Sigmoid colon (tissue), 4 donors: Measurements from ENCODE around the gene TFR2.

ENCODE experiments used
- EP300 ChIP-seq, 4 donors: sonication (generic); formaldehyde crosslinking; IDR thresholded peaks; one replicate each; pipeline ENCODE4 v1.6.1; 2017; ENCODE audit warnings: antibody characterized with exemption in 4 of 4
- POLR2A ChIP-seq, 2 donors: fragments of 450-650 bp; IDR thresholded peaks; one replicate each; pipeline ENCODE4 v1.6.1; 2016; ENCODE audit warnings: antibody characterized with exemption in 2 of 2, mild to moderate bottlenecking in 2 of 2, moderate library complexity in 2 of 2
- POLR2AphosphoS5 ChIP-seq, 4 donors: sonication (generic); formaldehyde crosslinking; IDR thresholded peaks; one replicate each; pipeline ENCODE4 v1.6.1; 2017; ENCODE audit warnings: antibody characterized with exemption in 4 of 4
- TF ChIP-seq, protein P1 (sequence below), 4 experiments: fragments of 450-650 bp in 3 of 4; fragments of 200-600 bp in 1 of 4; IDR thresholded peaks; one replicate each; pipeline ENCODE4 v1.5.1; 2016 to 2019; ENCODE audit warnings: antibody characterized with exemption in 4 of 4, mild to moderate bottlenecking in 3 of 4, moderate library complexity in 2 of 4

DNA sequence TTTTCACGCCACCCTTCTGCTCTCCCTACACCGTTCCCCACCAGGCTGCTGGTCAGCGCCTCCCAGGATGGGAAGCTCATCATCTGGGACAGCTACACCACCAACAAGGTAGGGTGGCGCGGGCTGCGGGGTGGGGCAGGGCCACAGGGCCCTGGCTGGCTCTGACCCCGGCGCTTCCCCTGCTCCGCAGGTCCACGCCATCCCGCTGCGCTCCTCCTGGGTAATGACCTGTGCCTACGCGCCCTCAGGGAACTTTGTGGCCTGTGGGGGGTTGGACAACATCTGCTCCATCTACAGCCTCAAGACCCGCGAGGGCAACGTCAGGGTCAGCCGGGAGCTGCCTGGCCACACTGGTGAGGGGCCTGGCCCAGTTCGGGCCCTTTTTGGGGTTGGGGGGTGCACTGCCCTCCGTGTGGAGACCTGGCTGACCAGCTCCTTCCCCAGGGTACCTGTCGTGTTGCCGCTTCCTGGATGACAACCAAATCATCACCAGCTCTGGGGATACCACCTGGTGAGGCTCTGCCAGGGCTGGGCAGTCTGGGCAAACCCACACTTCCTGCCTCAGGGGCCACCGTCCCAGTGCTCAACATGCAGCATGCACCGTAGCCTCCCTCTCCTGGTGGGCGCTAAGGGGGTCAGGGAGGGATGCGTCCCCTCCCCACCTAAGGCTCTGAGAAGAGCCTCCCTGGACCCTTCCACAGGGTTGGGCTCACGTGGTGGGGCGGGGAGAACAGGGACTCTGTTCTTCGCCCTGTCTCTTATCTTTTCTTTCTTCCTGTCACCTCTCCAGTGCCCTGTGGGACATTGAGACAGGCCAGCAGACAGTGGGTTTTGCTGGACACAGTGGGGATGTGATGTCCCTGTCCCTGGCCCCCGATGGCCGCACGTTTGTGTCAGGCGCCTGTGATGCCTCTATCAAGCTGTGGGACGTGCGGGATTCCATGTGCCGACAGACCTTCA, 36.2 kb upstream of the TFR2 start:
- TF ChIP-seq POLR2AphosphoS5 (IDR thresholded peaks at IDR 0.05) (no peak), POLR2A (IDR thresholded peaks at IDR 0.05) (no peak), EP300 (IDR thresholded peaks at IDR 0.05) (no peak)
- TF ChIP-seq, protein P1, sequence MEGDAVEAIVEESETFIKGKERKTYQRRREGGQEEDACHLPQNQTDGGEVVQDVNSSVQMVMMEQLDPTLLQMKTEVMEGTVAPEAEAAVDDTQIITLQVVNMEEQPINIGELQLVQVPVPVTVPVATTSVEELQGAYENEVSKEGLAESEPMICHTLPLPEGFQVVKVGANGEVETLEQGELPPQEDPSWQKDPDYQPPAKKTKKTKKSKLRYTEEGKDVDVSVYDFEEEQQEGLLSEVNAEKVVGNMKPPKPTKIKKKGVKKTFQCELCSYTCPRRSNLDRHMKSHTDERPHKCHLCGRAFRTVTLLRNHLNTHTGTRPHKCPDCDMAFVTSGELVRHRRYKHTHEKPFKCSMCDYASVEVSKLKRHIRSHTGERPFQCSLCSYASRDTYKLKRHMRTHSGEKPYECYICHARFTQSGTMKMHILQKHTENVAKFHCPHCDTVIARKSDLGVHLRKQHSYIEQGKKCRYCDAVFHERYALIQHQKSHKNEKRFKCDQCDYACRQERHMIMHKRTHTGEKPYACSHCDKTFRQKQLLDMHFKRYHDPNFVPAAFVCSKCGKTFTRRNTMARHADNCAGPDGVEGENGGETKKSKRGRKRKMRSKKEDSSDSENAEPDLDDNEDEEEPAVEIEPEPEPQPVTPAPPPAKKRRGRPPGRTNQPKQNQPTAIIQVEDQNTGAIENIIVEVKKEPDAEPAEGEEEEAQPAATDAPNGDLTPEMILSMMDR (IDR thresholded peaks at IDR 0.05), result no peak
